Bronchus fibroblast of lung (primary cell): ENCODE data around the gene OR52L1. TPM values are rescaled to one million over a fixed set of nuclear protein-coding genes. Genes with fewer than 3 reads are reported as not detected.

Source experiments
- total RNA-seq: library from RNA; depleted of rRNA; stranded (reverse); fragments of >200 nt; gene quantifications from 2 replicates; pipeline ENCODE4 v1.2.3, GENCODE V29; 2015

The OR52L1 gene
- not detected in 2 replicates for total RNA-seq

DNA sequence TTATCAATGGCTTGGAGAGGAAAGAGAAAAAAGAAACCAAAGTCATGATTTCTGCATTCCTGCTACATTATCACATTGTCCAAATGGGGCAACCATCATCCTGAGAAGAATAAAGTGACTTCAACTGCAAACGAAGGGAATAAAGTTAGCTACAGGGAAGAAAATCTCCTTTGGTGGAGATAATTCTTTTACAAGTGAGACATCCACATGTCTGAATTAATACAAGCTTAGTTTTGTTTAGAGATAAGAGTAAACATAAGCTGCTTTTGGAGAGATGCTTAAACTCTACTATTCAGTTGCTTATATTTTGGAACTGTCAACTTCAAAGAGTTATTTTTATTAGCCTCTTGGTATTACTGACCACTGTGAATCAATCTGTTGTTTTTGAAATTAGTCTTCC, at the start of gene OR52L1:
Gene OR52L1 (minus strand): TSS at position 101 of the 400 bp plus-strand sequence. CDS start 55 bp downstream, at position 46.

DNA sequence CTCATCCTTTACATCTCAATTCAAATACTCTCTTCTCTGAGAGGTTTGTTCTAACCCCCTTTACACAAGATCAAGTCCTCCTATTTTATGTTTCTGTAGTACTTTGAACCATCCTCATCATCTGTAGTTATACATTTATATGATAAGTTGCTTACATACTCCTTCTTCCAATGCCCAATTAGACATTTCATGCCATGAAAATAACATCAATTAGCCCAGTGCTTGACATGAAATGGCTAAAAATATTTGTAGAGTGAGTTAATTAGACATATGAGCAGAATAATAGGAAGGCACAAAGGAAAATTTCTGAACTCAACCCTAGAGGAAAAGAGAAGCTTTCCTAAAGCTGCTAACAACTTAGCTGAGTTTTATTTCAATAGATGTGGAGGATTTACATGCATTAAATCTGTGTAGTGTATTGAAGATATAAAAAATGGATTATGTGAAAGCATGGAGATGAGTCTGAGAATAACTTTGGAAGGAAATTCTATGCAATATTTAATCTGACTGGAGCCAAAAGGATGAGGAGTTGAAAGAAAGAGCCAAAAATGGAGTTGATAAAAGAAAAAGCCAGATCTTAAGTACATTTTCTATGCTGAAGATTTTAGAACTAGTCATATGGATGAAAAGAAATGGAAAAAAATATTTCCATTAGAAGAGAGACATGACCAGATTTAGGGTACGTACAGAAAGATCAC, 44.1 kb upstream of the OR52L1 start, which contains the start of gene OR56A1:
Gene OR56A1 (minus strand): TSS at position 51 of the 698 bp plus-strand sequence. CDS start 3,066 bp downstream, outside the sequence.

DNA sequence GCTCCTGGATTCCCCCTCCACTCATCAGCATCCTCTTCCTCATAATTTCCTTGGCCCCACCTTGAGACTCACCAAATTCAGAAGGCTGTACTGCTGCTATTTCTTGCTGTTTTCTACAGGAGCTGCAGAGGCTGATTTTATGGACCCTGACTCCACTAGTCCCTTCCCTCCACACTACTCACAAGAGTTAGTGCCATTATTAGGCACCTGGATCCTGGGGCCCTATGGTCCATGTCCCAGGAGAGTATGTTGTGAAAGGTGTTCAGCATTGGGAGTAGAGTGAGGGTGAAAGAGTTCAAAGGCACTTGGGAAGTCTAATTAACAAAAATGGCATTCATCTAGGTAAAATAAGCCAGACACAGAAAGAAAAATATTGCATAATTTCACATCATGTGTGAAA, 20.1 kb upstream of the OR52L1 start, which contains the start of gene OR56A4:
Gene OR56A4 (minus strand): TSS at position 101 of the 400 bp plus-strand sequence. CDS start 3,954 bp downstream, outside the sequence.

DNA sequence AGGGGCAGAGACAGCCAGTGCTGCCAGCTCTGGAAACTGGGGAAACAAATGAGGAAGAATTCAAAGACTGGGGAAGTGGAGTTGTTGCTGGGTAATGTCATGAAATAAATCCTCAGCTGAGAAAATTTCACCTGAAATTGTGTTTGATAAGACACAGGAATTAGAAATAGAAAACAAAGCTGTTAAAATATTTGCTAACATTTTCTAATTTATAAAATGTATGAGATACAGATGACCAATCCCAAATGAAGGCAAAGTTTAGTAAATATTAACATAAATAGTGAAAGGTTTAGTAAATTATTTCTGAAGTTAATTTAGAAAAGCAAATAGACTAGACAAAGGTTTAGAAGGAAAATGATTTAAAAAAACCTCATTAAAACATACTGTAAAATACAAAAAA, 18.4 kb downstream of the OR52L1 start, which contains the start of gene OR56A5:
Gene OR56A5 (minus strand): TSS at position 101 of the 400 bp plus-strand sequence. CDS start 0 bp downstream, at position 101.

DNA sequence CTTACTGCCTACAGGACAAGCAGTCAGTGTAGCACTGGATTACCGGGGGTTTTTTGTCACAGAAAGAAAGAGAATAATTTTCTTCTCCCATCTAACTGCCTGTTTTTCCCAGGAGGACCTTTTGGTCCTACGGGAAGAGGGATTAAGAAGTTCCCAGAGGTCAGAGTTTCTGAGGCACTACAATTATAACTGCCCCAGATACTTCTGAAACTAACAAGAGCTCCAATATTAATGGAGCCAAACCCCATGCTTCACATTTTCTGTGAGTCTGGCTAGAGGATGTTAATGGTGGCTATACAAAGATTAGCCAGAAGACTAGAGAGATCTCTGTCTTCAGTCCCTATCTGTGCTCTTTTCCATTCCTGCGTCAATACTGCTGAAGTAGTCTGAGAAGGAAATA, 44.8 kb downstream of the OR52L1 start, which contains the start of gene OR56A3:
Gene OR56A3 (plus strand): TSS at position 301 of the 400 bp plus-strand sequence. CDS start 5,096 bp downstream, outside the sequence.

Other genes starting within 250 kb of the OR52L1 start
- gene OR52N4, start 232.7 kb downstream of the OR52L1 start, total RNA-seq: not detected in 2 replicates
- not detected in 2 replicates for gene OR52N5, start 203.6 kb downstream of the OR52L1 start, total RNA-seq
- gene OR52N1, start 195.7 kb downstream of the OR52L1 start, total RNA-seq: not detected in 2 replicates
- gene OR52N2, start 178.1 kb downstream of the OR52L1 start, total RNA-seq: not detected in 2 replicates
- gene OR52E6, start 145.1 kb downstream of the OR52L1 start, total RNA-seq: not detected in 2 replicates
- not detected in 2 replicates for gene OR52E8, start 129.3 kb downstream of the OR52L1 start, total RNA-seq
- not detected in 2 replicates for gene OR52E4, start 106.4 kb downstream of the OR52L1 start, total RNA-seq
- not detected in 2 replicates for gene OR52E5, start 93.8 kb downstream of the OR52L1 start, total RNA-seq
- gene OR56A3, start 44.7 kb downstream of the OR52L1 start, total RNA-seq: not detected in 2 replicates
- gene OR56A5, start 18.5 kb downstream of the OR52L1 start, total RNA-seq: not detected in 2 replicates
- not detected in 2 replicates for gene OR56A4, start 20.0 kb upstream of the OR52L1 start, total RNA-seq
- gene OR56A1, start 43.8 kb upstream of the OR52L1 start, total RNA-seq: not detected in 2 replicates
- gene OR56B4, start 120.7 kb upstream of the OR52L1 start, total RNA-seq: not detected in 2 replicates
- not detected in 2 replicates for gene OR52B2, start 183.3 kb upstream of the OR52L1 start, total RNA-seq
- gene OR52W1, start 212.2 kb upstream of the OR52L1 start, total RNA-seq: not detected in 2 replicates
- not detected in 2 replicates for gene C11orf42, start 218.6 kb upstream of the OR52L1 start, total RNA-seq
- gene FHIP1B, start 247.7 kb upstream of the OR52L1 start, total RNA-seq: 9.4 and 10.7 TPM in 2 replicates